HepG2 (cell line): ENCODE results near the gene RAD9A. TPM values are rescaled to one million over a fixed set of nuclear protein-coding genes. Genes with fewer than 3 reads are reported as not detected.

Experiments used
- ARNT2 ChIP-seq: sonication (generic); formaldehyde crosslinking; IDR thresholded peaks from 2 replicates; pipeline ENCODE4 v1.8.0; 2022; ENCODE audit warnings: mild to moderate bottlenecking, low read depth, missing genetic modification reagents, moderate library complexity
- FOXP1 ChIP-seq, 2 experiments: fragments of 450-650 bp in 1 of 2; IDR thresholded peaks; 2 replicates each; pipeline ENCODE4 v1.6.1; 2017 to 2018; ENCODE audit warnings: antibody characterized with exemption in 1 of 2
- GLMP ChIP-seq: sonication (generic); formaldehyde crosslinking; IDR thresholded peaks from 2 replicates; pipeline ENCODE4 v1.9.0; 2021; ENCODE audit warnings: missing genetic modification reagents, mild to moderate bottlenecking, borderline replicate concordance
- MIER3 ChIP-seq: IDR thresholded peaks from 2 replicates; pipeline ENCODE4 v1.6.1; 2016; ENCODE audit warnings: missing compliant biosample characterization, borderline replicate concordance
- MTERF4 ChIP-seq: sonication (generic); formaldehyde crosslinking; IDR thresholded peaks from 2 replicates; pipeline ENCODE4 v1.8.0; 2023; ENCODE audit warnings: mild to moderate bottlenecking, missing genetic modification reagents
- RXRB ChIP-seq: IDR thresholded peaks from 2 replicates; pipeline ENCODE4 v1.6.1; 2016; ENCODE audit warnings: borderline replicate concordance, missing genetic modification reagents, missing compliant biosample characterization
- SMARCC2 ChIP-seq: fragments of 450-650 bp; IDR thresholded peaks from 2 replicates; pipeline ENCODE4 v1.6.1; 2017; ENCODE audit warnings: antibody characterized with exemption, mild to moderate bottlenecking
- SP2 ChIP-seq: sonication (generic); formaldehyde crosslinking; IDR thresholded peaks from 2 replicates; pipeline ENCODE4 v1.5.1; 2020; ENCODE audit warnings: mild to moderate bottlenecking, missing genetic modification reagents
- SRF ChIP-seq: IDR thresholded peaks from 2 replicates; pipeline ENCODE4 v1.6.1; 2011; ENCODE audit warnings: mild to moderate bottlenecking, low read depth, low read length, moderate library complexity
- TEAD2 ChIP-seq: sonication (generic); formaldehyde crosslinking; IDR thresholded peaks from 2 replicates; pipeline ENCODE4 v1.9.0; 2021; ENCODE audit warnings: missing genetic modification reagents
- THAP9 ChIP-seq: sonication (generic); formaldehyde crosslinking; IDR thresholded peaks from 2 replicates; pipeline ENCODE4; 2020; ENCODE audit warnings: missing genetic modification reagents, mild to moderate bottlenecking, borderline replicate concordance
- ZBTB1 ChIP-seq: sonication (generic); formaldehyde crosslinking; IDR thresholded peaks from 2 replicates; pipeline ENCODE4 v1.4.0; 2020; ENCODE audit warnings: missing genetic modification reagents, borderline replicate concordance
- ZGPAT ChIP-seq: IDR thresholded peaks from 2 replicates; pipeline ENCODE4 v1.6.1; 2016; ENCODE audit warnings: mild to moderate bottlenecking
- ZNF280D ChIP-seq: sonication (generic); formaldehyde crosslinking; IDR thresholded peaks from 2 replicates; pipeline ENCODE4 v1.5.1; 2020; ENCODE audit warnings: mild to moderate bottlenecking, missing genetic modification reagents
- ZNF414 ChIP-seq: sonication (generic); formaldehyde crosslinking; IDR thresholded peaks from 2 replicates; pipeline ENCODE4 v1.5.0; 2020; ENCODE audit warnings: missing genetic modification reagents
- ZNF629 ChIP-seq: sonication (generic); formaldehyde crosslinking; conservative IDR thresholded peaks from 2 replicates; pipeline ENCODE4 v1.5.0; 2020; ENCODE audit warnings: missing genetic modification reagents
- ZNF878 ChIP-seq: sonication (generic); formaldehyde crosslinking; IDR thresholded peaks from 2 replicates; pipeline ENCODE4 v1.8.1; 2023; ENCODE audit warnings: mild to moderate bottlenecking, missing genetic modification reagents, moderate library complexity
- polyA plus RNA-seq, 8 experiments: library from polyadenylated mRNA; depleted of rRNA in 3 of 8; stranded (reverse) in 7 of 8; unstranded in 1 of 8; fragments of >200 nt; fragmentation: Illumina TruSeq in 4 of 8; extraction: Trizol in 4 of 8; gene quantifications; 2 replicates each; pipeline versions ENCODE4 v1.2.1 to v1.2.3, GENCODE V29; 2011 to 2016; ENCODE audit warnings: low read depth in 4 of 8, missing spikeins in 1 of 8, mixed read lengths in 1 of 8; ENCODE audit not compliant: insufficient read depth in 1 of 8
- total RNA-seq, 5 experiments: library from RNA; depleted of rRNA; stranded (reverse); fragments of >200 nt; fragmentation: Illumina TruSeq; extraction: Trizol; gene quantifications; 2 replicates each; pipeline ENCODE4 v1.2.3, GENCODE V29; 2016; ENCODE audit warnings: low read depth in 1 of 5

The RAD9A gene
- total and polyA plus RNA-seq, 2 of the 13 experiments (the other 11 are each of a cell fraction or from before 2014, with no cell fraction given), result 10.1 to 15.7 TPM

GRCh38 chr11:67391304-67392182 lies at the start of gene RAD9A (continued):
- TF ChIP-seq THAP9 (CRISPR knock-in tag) (peak; percentile 41; the same call in 1 of the 2 replicates), ZGPAT (CRISPR knock-in tag) (peak; percentile 90), ZNF414 (no peak; the same call in 1 of the 2 replicates), ARNT2 (peak; percentile 79), RXRB (CRISPR knock-in tag) (peak; percentile 43), SRF (no peak), SMARCC2 (no peak), SP2 (CRISPR knock-in tag) (peak; percentile 62), ZNF280D (CRISPR knock-in tag) (peak; percentile 78), MTERF4 (CRISPR knock-in tag) (0 out of 2 replicates have a peak, but pooled peaks have one; percentile 57), TEAD2 (CRISPR knock-in tag) (0 out of 2 replicates have a peak, but pooled peaks have one; percentile 34), ZNF629 (0 out of 2 replicates have a peak, but pooled peaks have one; percentile 12), GLMP (CRISPR knock-in tag) (no peak), FOXP1 (IDR thresholded peaks at IDR 0.05) (no peak), FOXP1 (CRISPR knock-in tag; IDR thresholded peaks at IDR 0.05) (peak; percentile 18; the same call in 1 of the 2 replicates), ZBTB1 (CRISPR knock-in tag) (no peak), ZNF878 (CRISPR knock-in tag) (peak; percentile 92), MIER3 (CRISPR knock-in tag) (no peak)
